Measurements from ENCODE around the gene HIVEP3.

The HIVEP3 gene

GRCh38 chr1:41876576-41877445 lies 41.9 kb downstream of the HIVEP3 start:
- TF ChIP-seq CTCF (IDR thresholded peaks at IDR 0.05) = no peak
- peak overlapping the region; percentile 16 to 71 for H3K27ac ChIP-seq
- H3K4me3 ChIP-seq = no peak overlapping the region
- no peak for DNase-seq (ENCODE audit: low spot score)

- peak overlapping the region in 1 of 2 donors; percentile 8 for H3K27ac ChIP-seq
- H3K4me3 ChIP-seq = no peak overlapping the region
- no peak for TF ChIP-seq CTCF (IDR thresholded peaks at IDR 0.05)
- no peak for DNase-seq (ENCODE audit: low spot score)
Observed at GRCh38 chr1:41875487-41875886, 43.2 kb downstream of the HIVEP3 start.

GRCh38 chr1:41874903-41875411 lies 43.8 kb downstream of the HIVEP3 start:
- Histone ChIP-seq H3K27ac (peak overlapping the region in 1 of 2 donors; percentile 8), H3K4me3 (no peak overlapping the region)
- TF ChIP-seq CTCF (IDR thresholded peaks at IDR 0.05) = no peak
- no peak for DNase-seq (ENCODE audit: low spot score)

- no peak for DNase-seq (ENCODE audit: low spot score)
- TF ChIP-seq CTCF (IDR thresholded peaks at IDR 0.05) = no peak
- Histone ChIP-seq H3K4me3 (no peak overlapping the region), H3K27ac (no peak overlapping the region)
Observed at GRCh38 chr1:41874151-41874719, 44.5 kb downstream of the HIVEP3 start.

- no peak for TF ChIP-seq CTCF (IDR thresholded peaks at IDR 0.05)
- no peak for DNase-seq (ENCODE audit: low spot score)
- no peak overlapping the region for H3K27ac ChIP-seq
- no peak overlapping the region for H3K4me3 ChIP-seq
Observed at GRCh38 chr1:41872074-41872473, 46.6 kb downstream of the HIVEP3 start.

- DNase-seq (ENCODE audit: low spot score) = no peak
- Histone ChIP-seq H3K27ac (no peak overlapping the region), H3K4me3 (no peak overlapping the region)
- TF ChIP-seq CTCF (IDR thresholded peaks at IDR 0.05) = no peak
Observed at GRCh38 chr1:41870076-41870562, 48.6 kb downstream of the HIVEP3 start.

Data from coronary artery (tissue), 2 donors.